HepG2 (cell line): ENCODE results near the gene TMEM135.

Source experiments
- CTCF ChIP-seq: sonication (generic); formaldehyde crosslinking; IDR thresholded peaks from 2 replicates; pipeline ENCODE4 v1.5.0; 2020; ENCODE audit warnings: mild to moderate bottlenecking, missing genetic modification reagents, moderate library complexity
- RELA ChIP-seq: sonication (generic); formaldehyde crosslinking; IDR thresholded peaks from 2 replicates; pipeline ENCODE4 v1.4.0; 2020; ENCODE audit warnings: missing genetic modification reagents
- ZNF570 ChIP-seq: sonication (generic); formaldehyde crosslinking; IDR thresholded peaks from 2 replicates; pipeline ENCODE4 v1.4.0; 2020; ENCODE audit warnings: mild to moderate bottlenecking, missing genetic modification reagents, borderline replicate concordance

GRCh38 chr11:87361891-87362290 lies 324.2 kb downstream of the TMEM135 start:
- TF ChIP-seq RELA (CRISPR knock-in tag) (no peak), ZNF570 (CRISPR knock-in tag) (no peak), CTCF (no peak)
